ENCODE results near the gene TMEM132D. TPM values are rescaled to one million over a fixed set of nuclear protein-coding genes. Genes with fewer than 3 reads are reported as not detected.

TMEM132D gene
- total RNA-seq, 2 experiments from 2014 or later: not detected

DNA sequence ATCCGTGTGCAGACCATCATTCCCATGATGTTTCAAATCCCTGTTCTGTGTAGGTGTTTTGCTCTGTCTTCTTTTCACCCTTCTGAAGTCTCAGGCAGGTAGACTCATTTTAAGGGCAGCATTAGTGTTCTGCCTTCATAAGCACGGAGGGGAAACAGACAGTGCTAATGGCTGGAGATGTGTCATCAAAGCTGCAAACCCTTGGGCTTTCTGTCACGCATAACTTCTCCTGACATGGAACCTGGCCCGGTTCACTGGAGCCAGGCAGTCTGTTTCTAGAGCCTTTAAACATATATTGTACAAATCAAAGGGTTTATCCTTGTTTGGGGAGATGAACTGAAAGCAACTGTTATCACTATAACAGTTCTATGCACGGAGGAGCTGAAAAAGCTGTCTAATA lies 141.4 kb downstream of the TMEM132D start:
- ChIA-PET CTCF (no interaction called here), POLR2A (no interaction called here)
- H3K9me3 Mint-ChIP-seq (ENCODE audit: insufficient read depth): peaks cover 30% of the 10 kb centered on the region

GRCh38 chr12:129753586-129753985 lies 150.2 kb downstream of the TMEM132D start:
- no peak for ATAC-seq
- no peaks in the 10 kb centered on the region for H3K36me3 Mint-ChIP-seq (ENCODE audit: low read depth)
- no peaks in the 10 kb centered on the region for H3K9me3 Mint-ChIP-seq (ENCODE audit: insufficient read depth)
- no peaks in the 10 kb centered on the region for H3K4me1 Mint-ChIP-seq (ENCODE audit: low read depth)
- ChIA-PET POLR2A (no interaction called here), CTCF (no interaction called here)
- DNase-seq: no peak
- H3K4me3 Mint-ChIP-seq: no peak overlapping the region
- no peak overlapping the region for H3K27ac Mint-ChIP-seq
- H3K27me3 Mint-ChIP-seq (ENCODE audit: low read depth): no peaks in the 10 kb centered on the region

More for the DNA sequence above, 141.4 kb downstream of the TMEM132D start:
- Mint-ChIP-seq H3K36me3 (ENCODE audit: low read depth) (no peaks in the 10 kb centered on the region), H3K27ac (no peak overlapping the region), H3K4me1 (ENCODE audit: low read depth) (no peaks in the 10 kb centered on the region), H3K27me3 (ENCODE audit: low read depth) (no peaks in the 10 kb centered on the region), H3K4me3 (no peak overlapping the region)
- no peak for DNase-seq
- ATAC-seq: no peak

DNA sequence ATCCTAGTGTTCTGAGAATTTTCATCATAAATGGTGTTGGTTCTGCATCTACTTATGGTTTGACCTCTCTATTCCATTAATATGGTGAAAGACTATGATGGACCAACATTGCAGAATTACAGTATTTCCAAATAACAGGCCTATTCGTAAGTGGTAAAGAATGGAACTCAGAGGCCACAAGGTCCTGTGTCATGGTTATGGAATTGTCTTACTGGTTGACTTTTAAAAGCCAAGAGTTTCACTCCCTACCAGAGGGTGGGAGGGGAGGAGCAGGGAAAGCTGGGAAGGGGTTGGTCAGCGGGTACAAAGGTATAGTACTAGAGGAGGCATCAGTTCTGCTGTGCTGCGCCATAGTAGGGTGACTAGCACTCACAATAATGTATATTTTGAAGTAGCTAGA lies 153.4 kb downstream of the TMEM132D start:
- ChIA-PET POLR2A (no interaction called here), CTCF (no interaction called here)
- no peaks in the 10 kb centered on the region for H3K4me1 Mint-ChIP-seq (ENCODE audit: low read depth)
- ATAC-seq (no peak), DNase-seq (no peak)
- no peaks in the 10 kb centered on the region for H3K27me3 Mint-ChIP-seq (ENCODE audit: low read depth)
- H3K4me3 Mint-ChIP-seq: no peak overlapping the region
- no peak overlapping the region for H3K27ac Mint-ChIP-seq
- no peaks in the 10 kb centered on the region for H3K9me3 Mint-ChIP-seq (ENCODE audit: insufficient read depth)
- no peaks in the 10 kb centered on the region for H3K36me3 Mint-ChIP-seq (ENCODE audit: low read depth)

DNA sequence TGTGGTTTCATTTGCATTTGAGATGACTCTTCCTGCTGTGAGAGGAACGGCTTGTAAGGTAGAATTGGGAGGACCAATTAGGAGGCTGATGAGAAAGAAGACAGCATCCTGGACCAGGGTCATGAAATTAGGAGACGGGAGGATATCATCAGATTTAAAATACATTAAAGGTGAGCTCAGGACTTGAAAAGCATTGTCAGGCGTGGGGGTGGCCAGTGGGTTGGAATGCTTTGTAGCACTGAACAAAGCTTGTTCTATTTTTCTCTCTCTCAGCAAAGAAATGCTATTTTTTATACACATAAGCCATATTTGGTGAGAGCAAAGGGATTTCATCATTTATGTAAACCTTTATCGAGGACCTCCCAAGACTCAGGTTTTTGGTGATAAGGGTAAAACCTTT lies 157.5 kb downstream of the TMEM132D start:
- no peak overlapping the region for H3K27ac Mint-ChIP-seq
- no peaks in the 10 kb centered on the region for H3K4me1 Mint-ChIP-seq (ENCODE audit: low read depth)
- no peaks in the 10 kb centered on the region for H3K36me3 Mint-ChIP-seq (ENCODE audit: low read depth)
- POLR2A ChIA-PET: no interaction called here
- CTCF ChIA-PET: no interaction called here
- no peak overlapping the region for H3K4me3 Mint-ChIP-seq
- ATAC-seq: no peak
- no peaks in the 10 kb centered on the region for H3K27me3 Mint-ChIP-seq (ENCODE audit: low read depth)
- DNase-seq: no peak
- peaks cover 4% of the 10 kb centered on the region for H3K9me3 Mint-ChIP-seq (ENCODE audit: insufficient read depth)

DNA sequence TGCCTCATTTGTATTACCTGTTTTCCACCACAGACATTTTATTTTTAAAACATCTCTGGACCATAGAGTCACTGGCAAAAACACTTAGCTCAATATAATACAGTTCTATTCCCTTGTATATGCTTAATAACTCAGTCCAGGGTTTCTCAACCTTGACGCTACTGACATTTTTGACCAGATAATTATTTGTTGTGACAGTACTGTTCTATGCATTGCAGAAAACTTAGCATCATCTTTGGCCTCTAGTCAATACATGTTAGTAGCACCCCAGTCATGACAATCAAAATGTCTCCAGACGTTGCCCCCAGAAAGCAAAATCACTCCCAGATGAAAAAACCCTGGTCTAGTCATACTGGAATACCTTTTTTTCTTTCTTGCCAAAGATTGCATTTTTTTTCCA lies 174.7 kb downstream of the TMEM132D start:
- H3K9me3 Mint-ChIP-seq (ENCODE audit: insufficient read depth): peaks cover 13% of the 10 kb centered on the region
- H3K27ac Mint-ChIP-seq: no peak overlapping the region
- H3K4me3 Mint-ChIP-seq: no peak overlapping the region
- no peaks in the 10 kb centered on the region for H3K36me3 Mint-ChIP-seq (ENCODE audit: low read depth)
- H3K27me3 Mint-ChIP-seq (ENCODE audit: low read depth): no peaks in the 10 kb centered on the region
- ATAC-seq (no peak), DNase-seq (no peak)
- CTCF ChIA-PET: no interaction called here
- no peaks in the 10 kb centered on the region for H3K4me1 Mint-ChIP-seq (ENCODE audit: low read depth)
- POLR2A ChIA-PET: no interaction called here

GRCh38 chr12:129727100-129727499 lies 176.7 kb downstream of the TMEM132D start:
- CTCF ChIA-PET: no interaction called here
- POLR2A ChIA-PET: no interaction called here

DNA sequence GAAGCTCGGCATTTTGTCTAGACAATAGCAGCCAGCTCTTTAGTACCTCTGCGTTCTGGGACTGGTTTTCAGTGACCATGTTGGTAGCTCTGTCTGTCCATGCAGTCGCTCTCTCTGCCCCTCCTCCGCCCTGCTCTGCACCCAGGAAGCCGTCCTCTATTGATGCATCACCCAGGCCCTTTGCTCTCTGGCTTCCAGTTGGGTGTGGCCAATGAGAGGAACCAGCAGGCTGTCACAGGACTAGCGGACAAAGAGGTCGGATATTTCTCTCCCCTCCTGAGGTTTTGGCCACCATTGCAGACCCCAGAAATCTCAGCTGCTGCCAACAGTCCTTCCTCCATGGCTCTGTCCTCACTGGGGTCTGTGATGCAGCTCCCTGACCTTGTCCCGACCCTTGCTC lies 180.6 kb downstream of the TMEM132D start:
- POLR2A ChIA-PET: no interaction called here
- H3K4me3 Mint-ChIP-seq: no peak overlapping the region
- H3K27ac Mint-ChIP-seq: no peak overlapping the region
- peaks cover 7% of the 10 kb centered on the region for H3K9me3 Mint-ChIP-seq (ENCODE audit: insufficient read depth)
- H3K36me3 Mint-ChIP-seq (ENCODE audit: low read depth): no peaks in the 10 kb centered on the region
- H3K27me3 Mint-ChIP-seq (ENCODE audit: low read depth): no peaks in the 10 kb centered on the region
- CTCF ChIA-PET: no interaction called here
- DNase-seq (no peak), ATAC-seq (no peak)
- no peaks in the 10 kb centered on the region for H3K4me1 Mint-ChIP-seq (ENCODE audit: low read depth)

More at GRCh38 chr12:129727100-129727499, 176.7 kb downstream of the TMEM132D start:
- H3K27ac Mint-ChIP-seq: no peak overlapping the region
- H3K36me3 Mint-ChIP-seq (ENCODE audit: low read depth): no peaks in the 10 kb centered on the region
- H3K9me3 Mint-ChIP-seq (ENCODE audit: insufficient read depth): peaks cover 20% of the 10 kb centered on the region
- H3K4me1 Mint-ChIP-seq (ENCODE audit: low read depth): no peaks in the 10 kb centered on the region
- no peak overlapping the region for H3K4me3 Mint-ChIP-seq
- ATAC-seq (no peak), DNase-seq (no peak)
- no peaks in the 10 kb centered on the region for H3K27me3 Mint-ChIP-seq (ENCODE audit: low read depth)

DNA sequence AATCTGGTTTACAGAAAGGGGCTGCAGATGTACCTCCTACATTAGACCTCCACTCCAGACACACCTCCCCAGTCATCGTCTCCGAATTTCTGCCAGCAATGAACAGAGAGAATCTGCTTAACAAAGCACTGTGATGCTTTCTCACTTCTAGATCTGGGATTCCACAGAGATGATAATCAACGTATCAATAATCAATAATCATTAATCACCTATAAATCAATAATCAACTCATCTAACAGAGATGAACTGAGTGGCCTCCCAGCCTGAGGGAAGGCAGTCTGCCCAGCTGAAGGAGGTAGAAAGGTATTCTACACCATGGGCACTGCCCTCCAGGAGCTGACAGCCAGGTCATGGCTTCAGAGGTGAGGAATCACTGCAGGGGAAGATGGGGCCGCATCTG lies 183.2 kb downstream of the TMEM132D start:
- no peak for ATAC-seq
- ChIA-PET POLR2A (no interaction called here), CTCF (no interaction called here)
- no peak for DNase-seq
- Mint-ChIP-seq H3K36me3 (ENCODE audit: low read depth) (no peaks in the 10 kb centered on the region), H3K4me3 (no peak overlapping the region), H3K27me3 (ENCODE audit: low read depth) (no peaks in the 10 kb centered on the region), H3K4me1 (ENCODE audit: low read depth) (no peaks in the 10 kb centered on the region), H3K27ac (no peak overlapping the region), H3K9me3 (ENCODE audit: insufficient read depth) (peaks cover 10% of the 10 kb centered on the region)

- no peaks in the 10 kb centered on the region for H3K4me1 Mint-ChIP-seq (ENCODE audit: low read depth)
- H3K27me3 Mint-ChIP-seq (ENCODE audit: low read depth): no peaks in the 10 kb centered on the region
- no peak for DNase-seq
- no peak for ATAC-seq
- no peak overlapping the region for H3K4me3 Mint-ChIP-seq
- no peak overlapping the region for H3K27ac Mint-ChIP-seq
- peaks cover 12% of the 10 kb centered on the region for H3K9me3 Mint-ChIP-seq (ENCODE audit: insufficient read depth)
- ChIA-PET POLR2A (no interaction called here), CTCF (no interaction called here)
- H3K36me3 Mint-ChIP-seq (ENCODE audit: low read depth): no peaks in the 10 kb centered on the region
Observed at GRCh38 chr12:129719416-129719815, 184.4 kb downstream of the TMEM132D start.

DNA sequence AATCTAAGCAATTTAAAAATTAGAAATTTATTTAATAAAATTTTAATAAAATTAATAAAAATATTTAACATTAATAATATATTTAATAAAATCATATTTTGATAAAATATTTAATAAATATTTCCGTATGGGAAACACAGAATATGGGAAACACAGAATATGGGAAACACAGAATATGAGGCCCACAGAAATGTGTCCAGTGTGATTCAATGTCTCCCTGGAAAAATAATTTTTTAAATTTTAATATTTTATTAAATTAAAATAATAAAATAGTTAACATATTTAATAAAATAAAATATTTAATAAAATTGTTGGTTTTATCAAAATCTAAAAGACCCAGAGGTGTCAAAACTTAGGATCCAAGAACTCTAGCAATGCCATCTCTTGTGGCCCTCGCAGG lies 186.4 kb downstream of the TMEM132D start:
- Mint-ChIP-seq H3K27ac (no peak overlapping the region), H3K9me3 (ENCODE audit: insufficient read depth) (peaks cover 5% of the 10 kb centered on the region), H3K4me3 (no peak overlapping the region), H3K4me1 (ENCODE audit: low read depth) (no peaks in the 10 kb centered on the region), H3K36me3 (ENCODE audit: low read depth) (no peaks in the 10 kb centered on the region), H3K27me3 (ENCODE audit: low read depth) (no peaks in the 10 kb centered on the region)
- no peak for ATAC-seq
- CTCF ChIA-PET: no interaction called here
- no peak for DNase-seq
- POLR2A ChIA-PET: no interaction called here

DNA sequence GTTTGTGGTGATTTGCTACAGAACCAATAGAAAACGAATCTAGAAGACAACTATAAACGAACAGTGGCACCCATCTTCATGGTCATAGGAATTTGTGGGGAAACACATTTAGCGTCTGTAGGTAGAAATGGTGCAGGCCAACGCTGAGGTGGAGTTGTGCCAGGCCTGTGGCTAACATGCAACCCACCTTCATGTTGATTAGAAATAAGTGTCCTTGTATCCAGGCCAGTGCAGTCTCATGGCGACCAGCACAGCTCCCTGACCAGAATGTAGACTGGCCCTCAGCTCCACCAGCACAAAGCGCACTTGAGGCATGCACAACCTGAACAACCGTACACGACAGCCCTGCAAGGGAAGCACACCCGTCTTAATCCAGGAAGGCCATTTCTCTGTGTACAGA lies 187.0 kb downstream of the TMEM132D start:
- Mint-ChIP-seq H3K4me3 (no peak overlapping the region), H3K36me3 (ENCODE audit: low read depth) (no peaks in the 10 kb centered on the region), H3K4me1 (ENCODE audit: low read depth) (no peaks in the 10 kb centered on the region), H3K27ac (no peak overlapping the region), H3K27me3 (ENCODE audit: low read depth) (no peaks in the 10 kb centered on the region), H3K9me3 (ENCODE audit: insufficient read depth) (peaks cover 5% of the 10 kb centered on the region)
- POLR2A ChIA-PET: no interaction called here
- ATAC-seq (no peak), DNase-seq (no peak)
- CTCF ChIA-PET: no interaction called here

GRCh38 chr12:129706716-129707115 lies 197.1 kb downstream of the TMEM132D start:
- ATAC-seq: no peak
- H3K36me3 Mint-ChIP-seq (ENCODE audit: low read depth): no peaks in the 10 kb centered on the region
- no peak overlapping the region for H3K4me3 Mint-ChIP-seq
- H3K4me1 Mint-ChIP-seq (ENCODE audit: low read depth): no peaks in the 10 kb centered on the region
- no peaks in the 10 kb centered on the region for H3K27me3 Mint-ChIP-seq (ENCODE audit: low read depth)
- CTCF ChIA-PET: no interaction called here
- H3K9me3 Mint-ChIP-seq (ENCODE audit: insufficient read depth): peaks cover 36% of the 10 kb centered on the region
- DNase-seq: no peak
- no peak overlapping the region for H3K27ac Mint-ChIP-seq
- POLR2A ChIA-PET: no interaction called here

- no peak overlapping the region for H3K4me3 Mint-ChIP-seq
- no peaks in the 10 kb centered on the region for H3K27me3 Mint-ChIP-seq (ENCODE audit: low read depth)
- CTCF ChIA-PET: no interaction called here
- peaks cover 29% of the 10 kb centered on the region for H3K9me3 Mint-ChIP-seq (ENCODE audit: insufficient read depth)
- POLR2A ChIA-PET: no interaction called here
- H3K27ac Mint-ChIP-seq: no peak overlapping the region
- no peaks in the 10 kb centered on the region for H3K36me3 Mint-ChIP-seq (ENCODE audit: low read depth)
- H3K4me1 Mint-ChIP-seq (ENCODE audit: low read depth): no peaks in the 10 kb centered on the region
- ATAC-seq (no peak), DNase-seq (no peak)
Observed at GRCh38 chr12:129704232-129704830, 199.5 kb downstream of the TMEM132D start.
